Endothelial cell of umbilical vein (primary cell): ENCODE measurements around the gene ADAM10. TPM values are rescaled to one million over a fixed set of nuclear protein-coding genes. Genes with fewer than 3 reads are reported as not detected.

Source experiments
- BruUV-seq: library from RNA; stranded (reverse); fragments of 400-500 nt; replicated peaks from 2 replicates; lab custom pipeline; 2021; lab: Mats Ljungman, UMichigan
- CTCF ChIA-PET: fragments of 300-600, 350-600 bp; sonication (Branson Sonifier 250); formaldehyde crosslinking; loops from one replicate; lab custom pipeline; 2021; ENCODE audit warnings: antibody characterized with exemption, inconsistent platforms; lab: Charles Lee
- POLR2A ChIA-PET: fragments of 300-600, 350-600 bp; sonication (Branson Sonifier 250); formaldehyde crosslinking; loops from one replicate; lab custom pipeline; 2021; ENCODE audit warnings: antibody characterized with exemption, inconsistent platforms; lab: Charles Lee
- DNase-seq: peaks from one replicate; pipeline ENCODE4 v3.0.0-alpha.2; 2011; ENCODE audit warnings: low read depth, low spot score
- FAIRE-seq: peaks from 2 replicates; lab custom pipeline; 2011; peaks lifted over from hg19 to GRCh38; lab: Jason Lieb, UNC
- H2AFZ ChIP-seq: 2 replicates; pipeline ENCODE4 v1.6.0; 2012; ENCODE audit warnings: low read depth, low read length, control low read depth, inconsistent platforms
- H3K27ac ChIP-seq: 2 replicates; pipeline ENCODE4 v1.5.1; 2011; ENCODE audit warnings: low read depth, mild to moderate bottlenecking, control low read depth, low read length, moderate library complexity; ENCODE audit not compliant: insufficient read depth
- H3K27me3 ChIP-seq, 2 experiments: 2 replicates each; pipeline versions ENCODE4 v1.6.0 to v1.6.1; 2011; ENCODE audit warnings: low read length in 2 of 2, mixed read lengths in 1 of 2; ENCODE audit not compliant: control insufficient read depth in 2 of 2, insufficient read depth in 2 of 2
- H3K36me3 ChIP-seq, 2 experiments: 2 replicates in 1 of 2; 3 replicates in 1 of 2; pipeline ENCODE4 v1.5.1; 2011; ENCODE audit warnings: low read length in 2 of 2, mild to moderate bottlenecking in 1 of 2, moderate library complexity in 1 of 2; ENCODE audit not compliant: control insufficient read depth in 2 of 2, insufficient read depth in 2 of 2; ENCODE audit errors: extremely low read depth in 1 of 2
- H3K4me1 ChIP-seq: 3 replicates; pipeline ENCODE4 v1.5.1; 2011; ENCODE audit warnings: mild to moderate bottlenecking, low read length; ENCODE audit not compliant: control insufficient read depth, insufficient read depth; ENCODE audit errors: extremely low read depth
- H3K4me2 ChIP-seq: 2 replicates; pipeline ENCODE4 v1.6.1; 2011; ENCODE audit warnings: low read length, control low read depth, mixed read lengths; ENCODE audit not compliant: insufficient read depth
- H3K4me3 ChIP-seq, 3 experiments: fragments of 200-600 bp in 1 of 3; sonication (generic), shearing (Covaris generic) in 1 of 3; replicated peaks in 1 of 3; 2 replicates each; pipeline ENCODE4 v1.5.1; 2011 to 2016; ENCODE audit warnings: control low read depth in 3 of 3, low read length in 3 of 3, mild to moderate bottlenecking in 2 of 3, inconsistent platforms in 1 of 3, low read depth in 1 of 3, moderate library complexity in 1 of 3; ENCODE audit not compliant: insufficient read depth in 1 of 3
- H3K79me2 ChIP-seq: 2 replicates; pipeline ENCODE4 v1.6.0; 2012; ENCODE audit warnings: low read length, inconsistent platforms; ENCODE audit not compliant: control insufficient read depth, insufficient read depth
- H3K9ac ChIP-seq: replicated peaks from 2 replicates; pipeline ENCODE3; 2011; ENCODE audit warnings: low read length, control low read depth; ENCODE audit not compliant: insufficient read depth; ENCODE audit errors: extremely low read depth
- H3K9me1 ChIP-seq: replicated peaks from 3 replicates; pipeline ENCODE4 v1.6.0; 2011; ENCODE audit warnings: mild to moderate bottlenecking, low read length; ENCODE audit not compliant: control insufficient read depth, insufficient read depth; ENCODE audit errors: extremely low read depth
- H3K9me3 ChIP-seq: replicated peaks from 2 replicates; pipeline ENCODE4 v1.5.1; 2012; ENCODE audit warnings: low read length, inconsistent platforms; ENCODE audit not compliant: control insufficient read depth, insufficient read depth
- H4K20me1 ChIP-seq: replicated peaks from 2 replicates; pipeline ENCODE3; 2011; ENCODE audit warnings: mild to moderate bottlenecking, low read length; ENCODE audit not compliant: control insufficient read depth, insufficient read depth; ENCODE audit errors: extremely low read depth
- CTCF ChIP-seq, 2 donors: IDR thresholded peaks; 1 replicate in 1 of 2; 2 replicates in 1 of 2; pipeline ENCODE4 v1.5.1; 2011; ENCODE audit warnings: low read length in 2 of 2, mild to moderate bottlenecking in 2 of 2, moderate library complexity in 2 of 2, control low read depth in 1 of 2, inconsistent platforms in 1 of 2, low read depth in 1 of 2; ENCODE audit not compliant: insufficient read depth in 1 of 2; ENCODE audit errors: extremely low read depth in 1 of 2
- EZH2 ChIP-seq: IDR thresholded peaks from 2 replicates; pipeline ENCODE4 v1.6.1; 2012; ENCODE audit warnings: borderline replicate concordance, low read depth, mild to moderate bottlenecking, moderate library complexity, low read length, inconsistent platforms; ENCODE audit not compliant: severe bottlenecking
- JUN ChIP-seq: IDR thresholded peaks from 2 replicates; pipeline ENCODE4 v1.6.1; 2011; ENCODE audit warnings: borderline replicate concordance, low read depth; ENCODE audit not compliant: insufficient read length, insufficient read depth
- MAX ChIP-seq: IDR thresholded peaks from 2 replicates; pipeline ENCODE4 v1.6.1; 2011; ENCODE audit not compliant: insufficient read depth, insufficient read length
- MYC ChIP-seq: IDR thresholded peaks from one replicate; pipeline ENCODE4 v1.6.1; 2011; ENCODE audit warnings: mild to moderate bottlenecking, low read depth, low read length
- POLR2A ChIP-seq: IDR thresholded peaks from 2 replicates; pipeline ENCODE4 v1.6.1; 2012; ENCODE audit warnings: low read depth, mild to moderate bottlenecking, control low read depth, low read length
- POLR2AphosphoS5 ChIP-seq: IDR thresholded peaks from 2 replicates; pipeline ENCODE4 v1.6.1; 2012; ENCODE audit warnings: low read depth, mild to moderate bottlenecking, control low read depth, low read length, moderate library complexity; ENCODE audit not compliant: insufficient read depth
- dilution Hi-C: fragments of 300-500 bp; cut with MboI; formaldehyde crosslinking; loops from one replicate; pipeline ENCODE4 v1.15.0; 2019; ENCODE audit warnings: low sequenced_read_pairs; ENCODE audit not compliant: extremely low pct_ligation_motif_present
- intact Hi-C: fragments of 100-400 bp; cut with micrococcal nuclease; formaldehyde crosslinking; loops from one replicate; pipeline ENCODE4 v1.10.0; 2022
- polyA plus RNA-seq, 4 experiments: library from polyadenylated mRNA; depleted of rRNA in 3 of 4; stranded (reverse) in 3 of 4; unstranded in 1 of 4; fragments of >200 nt; gene quantifications; 2 replicates each; pipeline versions ENCODE4 v1.2.1 to v1.2.3, GENCODE V29; 2011 to 2012; ENCODE audit warnings: missing spikeins in 1 of 4
- total RNA-seq: library from RNA; stranded (reverse); gene quantifications from 2 replicates; pipeline ENCODE4 v1.2.3, GENCODE V29; 2021

Gene ADAM10
- total and polyA plus RNA-seq, 2 donors (not counting 3 experiments of a cell fraction or from before 2014, with no cell fraction given), result 91.3 to 203 TPM

- TF ChIP-seq EZH2 (no peak), MAX (no peak), POLR2AphosphoS5 (no peak), POLR2A (no peak), JUN (no peak), MYC (no peak), CTCF (IDR thresholded peaks at IDR 0.05; ENCODE audit: extremely low read depth in 1 of 2, insufficient read depth in 1 of 2, low read depth in 1 of 2, low read length in 2 of 2) (no peak)
- CTCF ChIA-PET, result interaction anchor here (0.6 to 0.7 kb wide), 2 partner anchors 44 to 128 kb away, joined by 3 read pairs; partner anchors contain the start of gene MINDY2
- FAIRE-seq, result no peak
- no peak for DNase-seq
- Histone ChIP-seq H3K36me3 (no peaks in the 10 kb centered on the region), H3K4me1 (no peaks in the 10 kb centered on the region), H3K27ac (no peak overlapping the region), H3K9ac (no peak overlapping the region), H3K9me1 (no peaks in the 10 kb centered on the region), H3K27me3 (no peaks in the 10 kb centered on the region), H2AFZ (no peak overlapping the region), H3K9me3 (no peaks in the 10 kb centered on the region), H3K79me2 (peaks cover 90% of the 10 kb centered on the region), H4K20me1 (peaks cover 2% of the 10 kb centered on the region), H3K4me2 (no peak overlapping the region), H3K4me3 (no peak overlapping the region)
- POLR2A ChIA-PET, result interaction anchor here (0.8 to 1.0 kb wide), 2 partner anchors 12 to 20 kb away, joined by 3 to 8 read pairs; no protein-coding TSS in a partner anchor
- dilution Hi-C loops, result no loop called here
- no TSS peak for BruUV-seq
- intact Hi-C loops, result no loop called here
These were observed 22.6 kb downstream of the ADAM10 start for GRCh38 chr15:58726867-58727266.
